Activated T-cell treated with anti-CD3 and anti-CD28 coated beads, Interleukin-2, amount 50 U/mL, for 1 hour (primary cell): ENCODE results near the gene M1AP.
"Not testable (repeated sequence)": the region's sequence is repeated elsewhere in the genome, so short reads cannot be mapped to it uniquely, and the experiment has no call there.

Experiments used
- DNase-seq: peaks from one replicate; pipeline ENCODE4 v3.0.0-alpha.2; 2020

The M1AP gene

DNA sequence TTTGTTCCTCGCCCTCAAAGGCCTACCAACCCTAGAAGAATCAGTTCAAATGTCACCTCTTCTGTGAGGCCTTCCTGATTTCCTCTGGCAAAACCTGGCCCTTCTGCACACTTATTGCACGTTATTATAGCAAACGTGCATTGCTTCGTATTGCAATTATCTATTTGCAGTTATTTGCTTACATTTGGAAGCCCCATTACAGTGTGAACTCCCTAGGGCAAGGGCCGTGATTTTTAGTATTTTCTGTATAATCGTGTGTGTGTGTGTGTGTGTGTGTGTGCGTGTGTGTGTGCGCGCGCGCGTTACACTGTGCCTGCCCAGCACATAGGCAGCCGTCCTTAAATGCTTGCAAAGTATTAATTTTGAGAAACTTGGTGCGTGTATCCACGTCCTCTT is 5.5 kb upstream of the M1AP start:
- no peak for DNase-seq

DNA sequence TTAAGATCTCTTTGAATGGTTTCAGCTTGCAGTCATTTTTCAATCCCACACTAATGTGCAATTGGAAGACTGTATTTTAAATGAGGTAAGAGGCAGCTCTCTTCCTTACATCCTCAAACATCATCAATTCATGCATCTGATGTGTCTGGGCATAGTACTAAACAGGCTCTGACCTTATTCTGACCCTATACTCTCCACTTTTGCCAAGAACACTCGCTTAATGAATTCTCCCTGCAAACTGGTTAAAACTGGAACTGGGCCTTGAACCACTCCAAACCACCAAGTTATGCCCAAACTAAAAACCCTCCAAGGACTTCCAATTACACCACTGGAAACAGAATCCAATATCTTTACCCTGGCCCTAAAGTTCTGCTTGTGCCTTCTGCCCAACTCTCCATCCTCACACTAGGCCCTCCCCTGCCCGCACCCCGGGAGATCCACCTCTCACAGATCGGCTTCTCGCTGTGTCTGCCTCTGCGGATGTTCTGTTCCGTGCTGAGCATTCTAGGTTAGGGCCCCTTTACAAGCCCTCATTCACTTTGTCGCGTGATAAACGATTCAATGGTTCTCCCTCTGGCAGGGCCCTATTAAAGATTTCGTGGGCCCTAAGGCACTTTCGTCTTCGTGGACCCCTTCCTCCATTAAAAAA is 1.2 kb downstream of the M1AP start:
- DNase-seq = no peak

DNA sequence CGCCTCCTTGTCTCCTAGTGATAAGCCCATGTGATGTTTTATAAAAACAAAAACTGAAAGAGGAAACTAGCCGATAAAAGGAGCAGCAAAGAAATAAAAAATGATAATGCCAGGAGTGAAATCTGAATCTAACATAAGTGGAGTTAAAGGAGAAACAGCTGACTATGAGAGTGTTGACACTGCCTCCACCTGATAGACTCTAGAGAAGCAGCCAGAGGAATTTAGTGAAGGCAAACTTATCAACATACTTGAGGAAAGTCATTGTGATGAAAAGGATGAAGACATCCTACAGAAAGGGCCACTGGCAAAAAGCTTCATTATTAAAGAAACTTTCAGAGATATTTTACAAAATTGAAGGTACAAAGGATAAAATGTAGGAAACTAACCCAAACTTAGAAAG is 1.9 kb downstream of the M1AP start:
- no peak for DNase-seq

DNA sequence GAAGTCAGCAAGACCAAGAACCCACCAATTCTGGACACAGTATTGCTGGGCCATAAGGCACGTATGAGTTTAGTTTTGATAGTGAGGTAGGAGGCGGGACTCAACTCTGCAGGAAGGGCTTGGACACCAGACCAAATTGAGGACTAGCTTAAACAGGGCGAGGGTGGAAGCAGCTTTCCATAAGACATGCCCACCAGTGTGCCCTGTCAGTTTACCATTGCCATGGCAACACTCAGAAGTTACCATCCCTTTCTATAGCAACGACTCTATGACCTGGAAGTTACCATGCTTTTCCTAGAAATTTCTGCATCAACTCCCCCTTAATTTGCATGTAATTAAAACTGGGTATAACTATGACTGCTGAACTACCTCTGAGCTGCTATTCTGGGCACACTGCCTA is 2.8 kb downstream of the M1AP start:
- no peak for DNase-seq

DNA sequence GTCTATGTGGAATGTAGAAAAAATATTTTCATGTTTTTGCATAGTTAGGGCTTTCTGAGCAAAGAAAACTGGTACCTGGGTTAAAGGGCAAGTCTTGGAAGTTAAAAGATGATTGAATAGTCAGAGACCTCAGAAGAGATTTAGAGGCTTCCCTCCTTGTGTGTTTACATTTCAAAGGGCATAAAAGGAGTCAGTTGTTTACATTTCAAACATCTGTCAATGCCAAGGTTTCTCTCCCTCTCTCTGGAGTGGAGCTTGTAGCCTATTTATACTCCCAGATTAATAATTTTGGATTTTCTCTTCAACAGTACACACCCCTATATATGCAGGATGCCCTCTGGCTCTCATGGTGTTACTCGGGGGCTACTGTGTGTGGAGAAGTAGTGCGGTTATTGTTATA is 8.6 kb downstream of the M1AP start:
- no peak for DNase-seq

DNA sequence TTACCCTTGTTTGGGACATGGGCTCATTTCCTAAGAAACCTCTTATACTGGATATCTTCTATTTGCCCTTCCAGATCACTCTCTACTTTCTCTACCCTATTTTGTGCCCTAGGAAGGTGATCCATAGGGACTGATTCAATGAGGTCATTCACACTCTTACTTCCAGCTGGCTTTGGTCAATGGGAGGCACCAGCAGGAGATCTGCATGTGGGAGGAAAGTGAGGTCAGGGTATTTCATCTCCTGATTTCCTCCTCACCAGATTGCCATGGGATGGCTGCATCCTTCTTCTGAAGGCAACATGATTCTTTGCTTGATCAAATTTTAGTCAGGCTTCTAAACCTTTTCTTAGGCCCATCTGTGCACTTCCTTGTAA is 15.2 kb downstream of the M1AP start:
- no peak for DNase-seq

DNA sequence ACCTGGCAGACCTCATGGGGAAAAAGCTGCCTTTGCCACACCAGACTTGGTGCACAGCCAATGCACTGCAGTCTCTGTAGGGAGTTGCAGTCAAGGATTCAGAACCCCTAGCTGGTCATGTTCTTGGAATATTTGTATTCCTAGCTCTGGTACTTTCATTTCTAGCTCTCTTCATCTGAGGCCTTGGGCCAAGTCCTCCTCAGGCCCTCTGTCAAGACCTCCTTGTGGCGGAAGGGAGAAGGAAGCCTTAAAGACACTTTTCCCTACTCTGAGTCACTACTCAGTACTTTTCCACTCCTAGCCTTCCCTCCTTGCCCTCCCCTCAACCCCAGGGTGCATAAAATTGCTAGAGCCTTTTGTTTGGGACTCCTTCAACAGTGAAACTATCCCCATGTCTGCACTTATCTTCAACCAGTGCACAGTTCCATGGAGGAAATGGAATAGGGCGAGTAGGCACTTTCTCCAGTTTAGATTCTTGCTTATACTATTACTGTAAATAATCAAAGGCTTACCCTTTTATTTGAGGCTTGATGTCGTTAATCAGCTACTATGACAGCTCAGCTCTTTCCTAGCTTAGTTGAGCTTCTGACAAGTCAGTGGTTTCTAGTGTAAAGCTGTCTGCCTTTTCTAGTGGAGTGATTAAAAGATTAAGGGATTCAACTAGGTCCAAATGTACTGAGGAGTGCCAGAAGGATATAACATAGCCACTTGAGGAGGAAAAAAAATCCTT is 15.8 kb downstream of the M1AP start:
- no peak for DNase-seq

DNA sequence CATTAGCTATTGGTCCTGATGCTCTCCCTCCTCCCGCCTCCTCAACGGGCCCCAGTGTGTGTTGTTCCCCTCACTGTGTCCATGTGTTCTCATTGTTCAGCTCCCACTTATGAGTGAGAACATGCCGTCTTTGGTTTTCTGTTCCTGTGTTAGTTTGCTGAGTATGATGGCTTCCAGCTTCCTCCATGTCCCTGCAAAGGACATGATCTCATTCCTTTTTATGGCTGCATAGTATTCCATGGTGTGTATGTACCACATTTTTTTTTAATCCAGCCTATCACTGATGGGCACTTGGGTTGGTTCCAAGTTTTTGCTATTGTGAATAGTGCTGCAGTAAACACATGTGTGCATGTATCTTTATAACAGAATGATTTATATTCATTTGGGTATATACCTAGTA is 17.7 kb downstream of the M1AP start:
- not testable (repeated sequence) for DNase-seq

DNA sequence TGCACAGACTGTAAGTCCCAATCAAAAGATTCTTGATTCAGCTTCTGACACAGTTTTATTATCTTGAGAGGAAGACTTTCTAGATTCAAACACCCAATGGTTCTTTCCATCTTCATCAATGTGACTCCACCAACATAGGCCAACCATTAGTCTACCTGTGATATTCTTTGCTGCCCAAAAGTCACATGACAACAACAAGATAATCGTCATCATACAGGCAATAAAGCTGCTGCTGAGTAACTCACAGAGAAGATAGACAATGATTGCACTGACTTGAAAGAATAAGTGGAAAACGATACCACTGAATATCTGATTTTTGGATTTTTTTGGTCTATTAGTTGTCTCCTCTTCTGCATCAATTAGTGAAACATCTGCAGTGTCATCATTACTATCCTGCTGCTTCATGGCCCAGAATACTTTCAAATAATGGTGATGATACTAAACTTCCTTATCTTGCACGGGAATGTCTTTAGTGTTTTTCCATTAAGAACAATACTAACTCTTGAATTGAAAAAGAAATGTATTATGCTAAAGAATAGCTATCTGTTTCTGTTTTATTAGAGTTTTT is 19.5 kb downstream of the M1AP start:
- DNase-seq = no peak

DNA sequence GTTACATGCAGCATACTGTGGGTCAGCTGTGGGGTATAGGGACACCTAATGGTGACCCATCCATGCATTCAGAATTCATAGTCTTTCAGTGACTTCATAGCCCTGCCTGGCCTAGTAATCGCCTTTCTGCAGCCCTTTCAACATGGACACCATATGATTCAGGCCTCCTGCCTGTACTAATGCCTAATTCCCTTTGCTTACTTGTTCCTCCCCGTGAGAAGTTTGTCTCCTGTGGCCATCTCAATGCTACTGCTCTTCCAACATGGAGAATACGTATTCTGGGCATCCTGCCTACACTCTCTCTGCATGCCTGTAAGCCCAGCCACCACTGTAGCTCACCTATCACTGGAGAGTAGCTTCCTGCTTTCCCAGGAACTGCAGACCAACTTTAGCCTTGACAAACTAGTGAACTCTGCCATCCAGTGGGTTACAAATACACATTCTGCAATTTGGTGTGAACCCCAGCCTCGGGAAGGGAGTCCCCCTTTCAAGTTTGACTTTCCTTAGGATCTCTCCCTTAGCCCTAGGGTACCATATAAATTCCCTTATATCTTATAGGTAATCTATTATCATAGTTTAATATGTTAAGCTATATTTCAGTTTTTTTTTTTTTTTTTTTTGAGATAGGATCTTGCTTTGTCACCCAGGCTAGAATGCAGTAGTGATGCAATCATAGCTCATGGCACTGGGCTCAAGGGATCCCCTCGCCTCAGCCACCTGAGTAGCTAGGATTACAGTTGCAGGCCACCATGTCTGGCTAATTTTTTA is 22.3 kb downstream of the M1AP start:
- DNase-seq = no peak

DNA sequence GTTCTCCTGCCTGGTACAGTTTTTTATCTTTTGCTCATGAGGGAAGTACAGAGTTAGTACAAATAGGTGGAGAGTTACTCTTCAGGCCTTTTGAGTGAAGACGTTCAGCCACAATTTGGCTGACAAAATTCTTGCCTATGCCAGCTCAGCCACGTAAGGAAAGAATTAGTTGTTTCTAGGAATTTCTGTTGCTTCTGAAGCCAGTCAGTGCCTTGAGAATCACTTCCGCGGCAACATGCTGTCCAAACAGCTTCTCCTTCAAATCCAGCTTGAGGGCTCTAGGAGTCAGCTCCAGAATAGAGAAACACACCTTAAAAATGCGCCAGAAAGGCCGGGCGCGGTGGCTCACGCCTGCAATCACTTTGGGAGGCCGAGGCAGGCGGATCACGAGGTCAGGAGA is 27.5 kb downstream of the M1AP start:
- DNase-seq = no peak

DNA sequence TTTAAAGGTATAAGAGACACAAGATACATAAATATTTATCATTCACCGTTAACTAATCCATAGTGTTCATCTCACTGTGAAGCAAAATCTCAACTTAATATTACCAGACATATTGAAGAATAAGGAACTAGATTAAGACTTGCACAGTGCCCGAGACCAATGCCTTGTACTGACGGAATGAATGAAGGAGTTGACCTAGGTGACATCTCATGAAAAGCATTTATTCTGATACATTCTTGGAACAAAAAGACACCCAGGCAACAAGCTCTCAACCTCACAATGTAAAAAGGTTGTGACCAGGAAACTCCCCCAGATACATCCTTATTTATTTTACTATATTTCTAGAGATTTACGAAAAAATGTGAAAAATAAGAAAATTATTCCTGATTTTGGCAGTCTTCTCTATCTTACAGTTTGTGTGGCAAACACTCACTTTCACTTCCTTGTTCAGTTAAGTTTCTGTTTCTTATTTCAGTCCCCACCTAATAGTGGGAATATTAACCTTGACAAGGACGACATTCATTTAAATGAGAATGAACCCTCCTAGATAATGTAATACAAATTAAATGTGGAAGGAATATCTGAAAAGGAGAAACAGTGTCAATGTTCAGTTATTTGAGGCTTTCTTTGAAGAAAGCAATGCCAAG is 28.4 kb downstream of the M1AP start:
- DNase-seq = no peak

DNA sequence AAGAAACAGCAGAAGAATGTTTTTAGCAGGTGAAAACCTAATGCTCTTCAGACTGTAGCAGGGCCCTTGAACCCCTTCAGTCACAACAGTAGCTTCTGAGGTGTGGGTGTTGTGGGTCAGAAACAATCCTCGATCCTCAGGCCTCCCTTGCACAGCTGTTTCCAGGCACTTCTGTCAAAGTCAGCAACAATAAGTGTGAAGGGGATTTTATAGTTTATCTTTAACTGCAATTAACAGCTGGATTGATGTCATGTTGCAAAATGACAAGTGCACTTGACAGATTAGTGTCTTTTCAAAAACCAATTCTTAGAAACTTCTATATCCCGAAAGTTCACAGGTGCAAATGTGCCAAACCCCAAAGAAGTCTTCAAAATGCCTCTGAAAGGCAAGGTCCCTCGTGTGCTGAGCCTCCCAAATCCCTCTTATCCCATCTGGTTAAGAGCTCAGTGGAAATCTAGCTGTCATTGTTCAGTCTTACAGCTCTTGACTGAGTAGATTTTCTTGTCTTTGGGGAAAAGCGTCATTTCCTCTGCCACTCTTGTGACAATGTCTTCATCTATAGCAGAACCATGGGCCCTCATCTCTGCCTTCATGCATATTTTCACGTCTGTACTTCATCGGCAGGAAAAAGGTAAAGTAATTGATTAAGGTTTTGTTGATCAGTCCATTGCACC is 29.6 kb downstream of the M1AP start:
- DNase-seq = no peak

DNA sequence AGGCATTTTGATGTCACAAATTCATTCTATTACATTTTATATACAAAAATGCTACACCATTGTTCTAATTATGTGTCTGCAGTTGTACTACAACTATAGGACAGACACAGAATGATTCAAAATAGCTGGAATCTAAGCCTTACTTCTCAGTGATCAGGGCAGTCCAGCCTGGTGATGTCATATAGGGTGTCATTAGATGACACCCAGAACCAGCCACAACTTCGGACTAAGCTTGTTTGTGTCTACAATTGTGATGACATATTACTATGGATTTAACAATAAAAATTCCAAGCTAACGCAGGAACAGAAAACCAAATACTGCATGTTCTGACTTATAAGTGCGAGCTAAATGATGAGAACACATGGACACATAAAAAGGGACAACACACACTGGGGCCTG is 31.0 kb downstream of the M1AP start:
- no peak for DNase-seq

DNA sequence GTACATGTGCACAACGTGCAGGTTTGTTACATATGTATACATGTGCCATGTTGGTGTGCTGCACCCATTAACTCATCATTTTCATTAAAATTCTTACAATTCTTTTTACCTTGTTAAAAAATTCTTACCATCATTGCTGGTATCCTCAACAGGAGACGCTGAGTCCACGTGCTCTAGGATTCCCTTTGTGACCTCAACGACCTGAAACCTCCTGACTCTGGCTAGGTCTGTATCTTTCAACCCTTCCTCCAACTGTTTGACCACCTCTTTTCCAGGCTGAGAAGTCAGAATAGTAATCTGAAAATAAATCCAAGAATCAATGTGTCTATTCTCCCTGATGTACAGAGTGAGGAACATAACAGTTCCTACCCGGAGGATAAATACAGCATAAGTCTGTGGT is 41.2 kb downstream of the M1AP start:
- DNase-seq = no peak

DNA sequence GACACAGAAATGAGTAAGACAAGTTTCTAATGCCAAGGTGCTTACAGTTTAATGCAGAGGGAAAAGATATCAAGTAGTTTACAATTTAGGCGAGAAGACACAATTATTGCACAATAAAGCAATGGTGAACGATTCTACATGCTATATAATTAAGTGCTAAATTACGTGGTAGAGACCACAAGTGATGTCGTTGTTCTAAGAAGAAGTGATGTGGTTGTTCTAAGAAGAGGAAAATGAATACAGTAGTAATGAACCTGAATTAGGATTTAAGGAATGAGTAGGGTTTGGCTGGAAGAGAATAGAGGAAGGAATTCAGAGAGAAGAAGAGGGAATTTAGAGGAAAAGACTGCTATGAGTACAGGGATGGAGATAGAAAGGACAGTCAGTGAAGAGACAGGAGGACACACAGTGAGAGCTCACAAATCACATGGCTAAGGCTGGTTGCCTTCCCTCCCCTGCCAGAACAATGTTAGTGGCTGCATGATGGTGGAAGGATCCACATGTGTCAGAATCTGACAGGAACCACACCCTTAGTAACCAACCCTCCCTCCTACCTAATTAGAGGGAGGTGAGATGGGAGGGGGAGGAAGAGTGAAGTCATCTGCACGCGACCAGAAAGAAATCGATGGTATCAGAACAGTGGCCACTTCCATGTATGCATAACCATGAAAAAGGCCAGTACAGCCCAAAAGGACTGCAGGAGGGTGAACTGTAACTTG is 44.7 kb downstream of the M1AP start:
- no peak for DNase-seq

DNA sequence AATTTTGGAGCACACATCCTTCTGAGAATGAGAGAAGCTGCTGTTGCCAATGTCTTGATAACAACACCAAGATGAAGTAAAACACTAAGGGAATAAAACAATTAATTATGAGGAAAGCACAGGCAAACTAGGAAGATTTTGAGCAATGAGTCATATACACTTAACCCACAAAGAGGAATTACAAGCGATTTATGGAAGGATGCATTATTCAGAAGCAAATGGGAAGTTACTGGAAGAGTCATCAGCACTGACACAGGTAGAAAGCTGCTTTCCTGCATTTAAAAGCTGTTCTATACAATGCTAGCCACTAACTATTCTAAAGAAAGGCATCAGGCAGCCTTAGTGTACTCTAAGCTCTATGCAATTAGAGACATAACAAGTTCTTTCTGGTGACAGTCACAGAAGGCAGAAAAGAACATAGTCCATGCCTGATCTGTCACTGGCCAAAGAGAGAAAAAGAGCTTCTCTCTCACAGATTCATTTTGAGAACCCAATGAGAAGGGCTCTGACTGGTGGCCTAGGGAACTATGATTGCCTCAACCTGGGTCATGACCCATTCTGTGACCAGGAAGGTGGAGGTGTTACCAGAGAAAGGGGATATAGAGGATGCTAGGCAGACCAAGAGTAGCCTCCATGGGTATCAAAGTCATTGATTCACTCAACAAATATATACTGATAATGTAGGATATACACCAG is 45.4 kb downstream of the M1AP start:
- DNase-seq = no peak

DNA sequence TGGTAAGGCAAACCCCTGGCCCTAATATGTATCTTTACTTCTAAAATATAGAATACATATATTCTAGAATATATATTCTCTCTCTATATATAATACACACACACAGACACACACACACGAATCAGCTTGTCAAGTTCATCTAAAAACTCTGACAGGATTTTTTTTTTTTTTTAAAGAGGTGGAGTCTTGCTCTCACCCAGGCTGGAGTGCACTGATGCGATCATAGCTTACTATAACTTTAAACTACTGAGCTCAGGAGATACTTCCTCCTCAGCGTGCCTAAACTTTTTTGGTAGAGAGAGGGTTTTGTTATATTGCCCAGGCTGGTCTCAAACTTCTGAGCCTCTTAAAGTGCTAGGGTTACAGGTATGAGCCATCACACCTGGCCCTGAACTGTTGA is 48.5 kb downstream of the M1AP start:
- DNase-seq = no peak

DNA sequence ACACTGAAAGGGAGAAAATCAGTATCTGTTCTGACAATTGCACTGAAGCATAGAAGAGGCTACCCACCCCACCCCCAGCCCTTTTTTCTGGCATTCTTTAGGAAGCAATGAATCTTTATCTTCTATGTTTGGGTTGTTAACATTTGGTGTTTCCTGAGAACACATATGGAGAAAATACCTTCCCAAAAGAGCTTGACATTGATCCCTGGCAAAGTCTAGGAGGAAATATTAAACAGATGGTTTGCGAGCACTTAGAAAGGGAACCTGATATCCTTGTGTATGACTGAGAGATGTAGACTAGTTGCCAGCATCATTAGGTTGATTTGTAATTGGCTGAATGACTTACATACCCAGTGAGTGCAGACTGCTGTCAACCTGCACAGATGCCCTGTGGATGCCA is 50.7 kb downstream of the M1AP start:
- no peak for DNase-seq

DNA sequence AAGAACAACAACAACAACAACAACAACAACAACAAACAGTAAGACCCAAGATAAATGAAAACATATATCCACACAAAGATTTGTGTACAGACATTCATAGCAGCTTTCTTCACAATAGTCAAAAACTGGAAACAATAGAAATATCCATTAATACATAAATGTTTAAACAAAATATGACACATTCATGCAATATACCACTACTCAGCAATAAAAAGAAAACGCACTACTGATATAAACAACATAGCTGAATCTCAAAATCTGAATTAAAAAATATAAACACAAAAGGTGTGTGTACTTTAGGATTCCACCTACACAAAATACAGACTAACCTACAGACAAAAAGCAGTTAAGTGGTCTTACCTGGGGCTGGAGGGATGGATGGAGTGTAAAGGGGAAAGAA is 51.5 kb downstream of the M1AP start:
- DNase-seq = no peak
